Measurements from ENCODE around the gene NOXA1.

The NOXA1 gene

GRCh38 chr9:137478613-137478961 lies 55.4 kb downstream of the NOXA1 start:
- no peak for TF ChIP-seq CTCF (conservative IDR thresholded peaks at IDR 0.05; ENCODE audit: low read depth)
- CTCF ChIA-PET: interaction anchor here (0.7 kb wide), 1 partner anchor 9 kb away, joined by 3 read pairs; no protein-coding TSS in a partner anchor
- peak overlapping the region; percentile 86 for H3K27ac ChIP-seq
- POLR2A ChIA-PET (ENCODE audit: low non-redundant PET): no interaction called here
- no peak for DNase-seq (ENCODE audit: low spot score)

GRCh38 chr9:137478962-137479861 lies 56.0 kb downstream of the NOXA1 start:
- peak overlapping the region; percentile 86 for H3K27ac ChIP-seq
- DNase-seq (ENCODE audit: low spot score): no peak
- POLR2A ChIA-PET (ENCODE audit: low non-redundant PET): no interaction called here
- CTCF ChIA-PET: interaction anchor here (0.7 to 1.0 kb wide), 2 partner anchors 9 to 34 kb away, joined by 3 to 4 read pairs; no protein-coding TSS in a partner anchor
- no peak for TF ChIP-seq CTCF (conservative IDR thresholded peaks at IDR 0.05; ENCODE audit: low read depth)

DNA sequence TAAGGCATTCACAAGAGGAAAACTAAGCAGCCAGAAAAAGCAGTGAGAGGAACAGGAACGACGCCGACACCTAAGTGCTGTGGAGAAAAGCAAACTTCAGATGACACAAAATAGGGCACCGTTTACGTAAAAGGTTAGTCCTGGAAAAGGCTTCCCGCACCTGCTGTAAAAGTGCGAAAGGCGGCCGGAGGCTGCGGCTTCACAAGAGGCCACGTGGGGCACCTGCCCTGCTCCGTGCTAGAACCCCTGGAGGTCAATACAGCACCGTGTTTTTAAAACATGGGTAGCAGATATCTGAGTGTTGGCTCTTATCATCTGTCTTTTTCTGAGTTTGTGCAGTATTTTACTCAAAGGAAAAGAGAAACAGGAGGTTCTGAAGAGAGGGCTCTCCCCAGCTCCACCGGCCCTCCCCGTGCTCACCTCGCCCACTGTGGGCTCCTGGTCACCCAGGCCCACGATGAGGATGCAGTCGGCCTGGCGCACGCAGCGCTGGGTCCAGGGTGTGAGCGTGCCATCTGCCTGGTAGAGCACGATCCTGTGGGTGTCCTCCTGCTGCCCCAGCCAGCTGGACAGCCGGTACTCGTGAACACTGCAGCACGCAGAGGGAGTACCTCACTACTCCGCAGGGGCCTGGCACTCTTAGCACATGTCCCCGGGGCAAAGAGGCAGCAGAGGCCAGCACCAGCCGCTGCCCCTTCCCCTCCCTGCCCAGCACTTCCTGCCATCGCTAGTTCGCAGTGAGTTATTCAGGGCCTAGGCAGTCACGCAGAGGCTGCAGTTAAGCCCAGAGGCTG lies 56.9 kb downstream of the NOXA1 start:
- H3K27ac ChIP-seq: peak overlapping the region; percentile 86
- ChIA-PET POLR2A (ENCODE audit: low non-redundant PET) (no interaction called here), CTCF (interaction anchor here (1.0 kb wide), 1 partner anchor 35 kb away, joined by 4 read pairs; no protein-coding TSS in a partner anchor)
- no peak for TF ChIP-seq CTCF (conservative IDR thresholded peaks at IDR 0.05; ENCODE audit: low read depth)
- no peak for DNase-seq (ENCODE audit: low spot score)

DNA sequence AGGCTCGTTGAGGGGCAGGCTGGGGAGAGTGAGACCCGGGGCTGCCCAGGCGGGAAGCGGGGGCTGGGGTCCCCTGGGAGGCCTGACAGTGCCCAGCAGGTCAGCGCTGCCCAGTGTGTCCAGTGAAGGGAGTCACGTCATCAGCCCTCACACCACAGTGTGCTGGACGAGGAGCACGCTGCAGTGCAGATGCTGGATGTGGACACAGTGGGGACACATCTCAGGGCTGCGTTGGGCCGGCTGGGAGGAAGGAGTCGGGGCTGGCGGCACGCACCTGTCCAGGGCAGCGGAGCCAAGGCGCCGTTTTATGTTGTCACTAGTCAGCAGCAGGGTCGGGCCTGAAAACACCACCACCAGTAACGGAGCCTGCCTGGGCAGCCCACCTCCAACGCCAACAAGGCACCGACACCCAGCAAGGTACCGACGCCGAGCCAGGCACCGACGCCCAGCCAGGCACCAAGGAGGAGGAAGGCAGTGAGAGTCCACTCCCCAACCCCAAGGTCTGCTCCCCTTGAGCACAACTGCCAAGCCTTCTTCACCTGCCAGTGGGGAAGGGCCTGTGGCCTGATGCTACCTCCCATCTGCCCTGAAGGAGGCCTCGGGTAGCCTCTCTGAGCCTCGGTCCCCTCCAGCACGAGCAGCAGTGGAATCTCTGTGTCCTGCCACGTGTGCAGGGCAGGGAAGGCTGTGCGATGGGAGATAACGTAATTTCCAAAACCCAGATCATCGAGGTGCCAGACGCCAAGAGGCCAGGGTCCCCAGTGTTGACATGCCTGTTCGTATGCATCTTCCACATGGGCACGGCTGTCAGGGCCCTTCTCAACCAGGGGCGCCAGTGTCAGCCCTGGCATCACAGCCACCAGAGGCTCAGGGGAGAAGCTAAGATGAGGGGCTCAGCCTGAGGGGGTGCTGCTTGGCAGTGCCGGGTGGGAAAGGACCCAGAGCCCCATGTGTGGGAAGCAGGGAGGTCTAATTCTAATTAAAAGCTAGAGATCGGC lies 57.8 kb downstream of the NOXA1 start:
- POLR2A ChIA-PET (ENCODE audit: low non-redundant PET): no interaction called here
- CTCF ChIA-PET: no interaction called here

DNA sequence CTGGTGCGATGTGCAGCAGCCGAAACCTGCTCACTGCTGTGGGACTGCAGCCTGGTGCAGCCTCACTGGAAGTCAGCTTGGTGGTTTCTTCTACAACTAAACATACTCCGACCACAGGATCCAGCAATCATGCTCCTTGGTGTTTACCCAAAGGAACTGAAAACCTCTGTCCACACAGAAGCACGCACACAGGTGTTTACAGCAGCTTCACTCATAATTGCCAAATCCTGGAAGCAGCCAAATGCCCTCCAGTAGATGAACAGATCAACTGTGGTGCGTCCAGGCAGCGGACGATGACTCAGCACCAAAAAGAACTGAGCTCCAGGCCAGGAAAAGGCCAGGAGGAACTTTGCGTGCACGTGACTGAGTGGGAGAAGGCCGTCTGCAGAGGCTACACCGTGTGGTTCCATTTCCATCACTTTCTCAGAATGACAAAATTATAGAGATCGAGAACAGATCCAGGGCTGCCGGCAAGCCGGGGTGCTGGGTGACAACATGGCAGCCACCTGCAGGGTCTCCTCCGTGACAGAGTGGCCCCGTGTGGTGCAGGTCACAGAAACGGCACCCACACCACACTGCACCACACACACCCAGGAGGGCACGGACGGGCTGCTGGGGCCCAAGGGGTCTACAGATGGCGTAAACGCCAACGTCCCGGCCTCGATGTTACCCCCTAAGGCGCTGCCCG lies 59.0 kb downstream of the NOXA1 start:
- no peak for TF ChIP-seq CTCF (conservative IDR thresholded peaks at IDR 0.05; ENCODE audit: low read depth)
- peak overlapping the region; percentile 86 for H3K27ac ChIP-seq
- peak; percentile 87 for DNase-seq (ENCODE audit: low spot score)
- CTCF ChIA-PET: interaction anchor here (0.7 kb wide), 1 partner anchor 133 kb away, joined by 3 read pairs; no protein-coding TSS in a partner anchor
- POLR2A ChIA-PET (ENCODE audit: low non-redundant PET): no interaction called here

More for the DNA sequence above, 57.8 kb downstream of the NOXA1 start:
- peak overlapping the region; percentile 86 for H3K27ac ChIP-seq
- DNase-seq (ENCODE audit: low spot score): no peak
- no peak for TF ChIP-seq CTCF (conservative IDR thresholded peaks at IDR 0.05; ENCODE audit: low read depth)

Measured in RWPE1 (cell line).